HG02943 (cell line): ENCODE measurements around the gene BCORL1.

Experiments
- ATAC-seq: cut with Tn5 transposase; IDR thresholded peaks from one replicate; pipeline ENCODE4 v1.9.1; 2021; ENCODE audit warnings: mild to moderate bottlenecking, low read depth, moderate library complexity; ENCODE audit not compliant: unreplicated experiment

BCORL1 gene

GRCh38 chrX:130085551-130086446 lies 103.4 kb downstream of the BCORL1 start:
- no peak for ATAC-seq

DNA sequence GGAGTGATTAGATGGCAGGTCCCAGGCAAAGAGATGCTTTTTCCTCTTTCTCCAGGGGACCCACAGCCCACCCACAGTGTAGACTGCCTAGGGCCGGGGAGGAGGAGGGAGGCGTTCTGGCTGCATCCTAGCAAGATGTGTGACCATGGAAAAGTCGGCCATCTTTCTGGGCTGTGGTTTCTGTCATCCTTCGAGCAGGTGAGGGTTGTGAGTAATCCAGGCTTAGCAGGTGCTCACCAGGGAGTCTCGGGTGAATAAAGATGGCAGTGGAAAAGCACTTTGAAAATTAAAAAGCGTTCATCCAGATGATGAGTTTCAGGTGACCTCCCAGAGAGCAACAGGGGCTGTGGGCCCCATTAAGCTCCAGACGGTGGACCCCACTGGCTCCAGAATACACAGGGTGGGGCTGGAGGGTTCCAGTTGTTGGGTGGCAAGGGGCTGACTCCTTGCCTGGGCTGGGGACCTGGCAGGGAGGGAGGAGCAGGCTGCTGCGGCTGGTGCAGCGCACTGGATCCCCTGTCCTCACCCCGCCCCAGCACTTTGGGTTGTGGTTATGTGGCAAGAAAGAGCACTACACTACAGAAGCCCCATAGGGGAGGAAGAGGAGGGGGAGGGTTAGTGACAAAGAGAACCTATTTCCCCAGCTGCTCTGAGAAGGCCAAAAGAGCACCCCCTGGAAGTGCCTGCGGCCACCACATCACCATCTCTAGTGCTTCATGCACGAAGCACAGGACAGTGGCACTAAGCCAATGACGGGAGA lies 104.2 kb downstream of the BCORL1 start:
- peak; percentile 38 for ATAC-seq

GRCh38 chrX:130090364-130090763 lies 107.9 kb downstream of the BCORL1 start:
- ATAC-seq = no peak

GRCh38 chrX:130091980-130092522 lies 109.6 kb downstream of the BCORL1 start:
- ATAC-seq = peak; percentile 97

- ATAC-seq = no peak
Measured at GRCh38 chrX:130093271-130093670, 110.8 kb downstream of the BCORL1 start.

- no peak for ATAC-seq
Measured at GRCh38 chrX:130094696-130095095, 112.3 kb downstream of the BCORL1 start.

- ATAC-seq = no peak
Measured at GRCh38 chrX:130095249-130096030, 113.0 kb downstream of the BCORL1 start.

GRCh38 chrX:130097507-130098209 lies 115.2 kb downstream of the BCORL1 start:
- ATAC-seq = no peak

GRCh38 chrX:130098210-130098552 lies 115.7 kb downstream of the BCORL1 start:
- ATAC-seq = no peak

GRCh38 chrX:130100180-130100579 lies 117.7 kb downstream of the BCORL1 start:
- ATAC-seq = no peak

DNA sequence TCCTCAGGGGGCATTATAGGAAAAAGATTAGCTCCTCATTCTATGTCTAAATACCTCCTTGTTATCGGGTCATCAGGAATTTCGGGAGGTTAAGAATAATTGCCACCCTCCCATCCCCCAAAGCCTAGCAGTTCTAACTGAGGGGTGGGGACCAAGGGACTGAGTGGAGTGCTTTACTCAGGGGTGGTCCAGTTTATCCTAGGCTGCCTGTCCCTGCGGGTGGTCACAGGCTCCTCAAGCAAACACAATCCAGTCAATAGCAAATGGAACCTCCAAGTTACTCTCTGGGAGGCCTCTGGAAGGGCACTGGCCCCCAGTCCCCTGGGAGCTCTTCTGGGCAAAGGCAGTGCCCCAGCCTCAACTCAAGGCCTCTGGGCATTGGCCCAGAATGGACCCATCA lies 121.2 kb downstream of the BCORL1 start:
- ATAC-seq = no peak

DNA sequence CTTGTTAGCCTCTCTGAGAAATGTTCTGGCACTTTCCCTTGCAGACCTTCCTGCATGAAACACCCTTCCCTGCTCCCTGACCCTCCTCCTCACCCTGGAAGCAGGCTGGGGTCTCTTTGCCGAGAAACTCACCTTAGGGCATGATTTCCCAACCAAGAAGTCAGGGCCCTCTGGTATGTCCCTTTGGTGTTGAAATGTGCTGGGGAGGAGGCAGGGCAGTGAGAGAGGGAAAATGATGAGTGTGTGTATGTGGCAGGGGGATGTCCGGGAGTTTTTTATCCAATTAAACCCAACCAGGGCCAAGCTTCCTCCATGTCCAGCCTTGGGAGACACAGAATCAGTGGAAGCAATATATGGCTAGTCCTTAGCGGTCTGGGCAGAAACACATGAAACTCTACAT lies 122.8 kb downstream of the BCORL1 start:
- ATAC-seq = no peak

DNA sequence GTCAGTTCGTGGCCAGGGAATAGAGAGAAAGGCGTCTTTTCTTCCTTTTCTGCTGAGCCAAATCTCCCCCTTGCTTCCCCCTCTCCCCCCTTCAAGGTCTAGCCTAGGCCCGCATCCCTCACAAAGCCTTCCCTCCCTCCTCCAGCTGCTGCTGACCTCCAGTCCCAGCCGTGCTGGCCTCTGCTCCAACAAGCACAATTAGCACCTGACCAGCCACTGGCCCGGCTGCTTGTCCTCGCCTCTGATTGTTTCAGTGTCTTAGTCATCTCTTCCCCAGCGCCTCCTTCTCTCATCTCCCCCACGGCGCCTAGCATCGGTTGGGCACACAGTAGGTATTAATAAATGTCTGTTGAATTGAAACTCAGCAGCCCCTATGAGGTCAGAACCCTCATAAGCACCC lies 123.6 kb downstream of the BCORL1 start:
- no peak for ATAC-seq
